Gastroesophageal sphincter (tissue), 4 donors: ENCODE results near the gene GABPB1. TPM values are rescaled to one million over a fixed set of nuclear protein-coding genes. Genes with fewer than 3 reads are reported as not detected.

Experiments
- ATAC-seq: fragments of 150-250 bp; one replicate; pipeline ENCODE4 v1.9.1; 2016; ENCODE audit warnings: mild to moderate bottlenecking, moderate library complexity
- H3K27ac ChIP-seq, 4 donors: fragments of 200-600 bp; sonication (generic) in 3 of 4; 1 replicate in 3 of 4; 2 replicates in 1 of 4; pipeline ENCODE4 v1.5.1; 2016 to 2019
- H3K27me3 ChIP-seq: fragments of 200-600 bp; sonication (generic); one replicate; pipeline ENCODE4 v1.5.1; 2019
- H3K36me3 ChIP-seq, 2 donors: fragments of 200-600 bp; sonication (generic); one replicate each; pipeline ENCODE4 v1.5.1; 2019; ENCODE audit warnings: control low read depth in 1 of 2
- H3K4me1 ChIP-seq, 3 donors: fragments of 200-600 bp; sonication (generic); 1 replicate in 2 of 3; 2 replicates in 1 of 3; pipeline ENCODE4 v1.5.1; 2016 to 2019; ENCODE audit warnings: control low read depth in 2 of 3
- H3K4me3 ChIP-seq, 2 donors: fragments of 200-600 bp; sonication (generic); one replicate each; pipeline ENCODE4 v1.5.1; 2019; ENCODE audit warnings: mild to moderate bottlenecking in 1 of 2, moderate library complexity in 1 of 2
- H3K9me3 ChIP-seq, 3 donors: fragments of 200-600 bp; sonication (generic); one replicate each; pipeline ENCODE4 v1.5.1; 2017 to 2019; ENCODE audit warnings: control low read depth in 2 of 3
- EP300 ChIP-seq: sonication (generic); formaldehyde crosslinking; IDR thresholded peaks from one replicate; pipeline ENCODE4 v1.6.1; 2017; ENCODE audit warnings: antibody characterized with exemption, mild to moderate bottlenecking
- POLR2A ChIP-seq, 2 donors: fragments of 450-650 bp; IDR thresholded peaks; one replicate each; pipeline ENCODE4 v1.6.1; 2017; ENCODE audit warnings: antibody characterized with exemption in 2 of 2, mild to moderate bottlenecking in 2 of 2, moderate library complexity in 1 of 2
- POLR2AphosphoS5 ChIP-seq: sonication (generic); formaldehyde crosslinking; IDR thresholded peaks from one replicate; pipeline ENCODE4 v1.6.1; 2017; ENCODE audit warnings: antibody characterized with exemption
- WGBS, 2 donors: methylation state at CpG; one replicate each; pipeline ENCODE4 v1.1.5; 2018; ENCODE audit warnings: low coverage in 1 of 2; 5-methylcytosine and 5-hydroxymethylcytosine counted together
- total RNA-seq, 4 donors: library from RNA; depleted of rRNA; stranded (reverse); fragments of >200 nt; gene quantifications; one replicate each; pipeline ENCODE4 v1.1.0, GENCODE V29; 2016
- TF ChIP-seq, protein P1 (sequence below), 4 experiments: fragments of 200-600 bp in 2 of 4; fragments of 450-650 bp in 2 of 4; sonication (generic) in 1 of 4; IDR thresholded peaks; one replicate each; pipeline ENCODE4 v1.5.1; 2017 to 2019; ENCODE audit warnings: antibody characterized with exemption in 4 of 4, mild to moderate bottlenecking in 2 of 4, moderate library complexity in 2 of 4

Gene GABPB1
- total RNA-seq, 4 donors from 2014 or later, result 15.8 to 26.1 (median 17.8) TPM

DNA sequence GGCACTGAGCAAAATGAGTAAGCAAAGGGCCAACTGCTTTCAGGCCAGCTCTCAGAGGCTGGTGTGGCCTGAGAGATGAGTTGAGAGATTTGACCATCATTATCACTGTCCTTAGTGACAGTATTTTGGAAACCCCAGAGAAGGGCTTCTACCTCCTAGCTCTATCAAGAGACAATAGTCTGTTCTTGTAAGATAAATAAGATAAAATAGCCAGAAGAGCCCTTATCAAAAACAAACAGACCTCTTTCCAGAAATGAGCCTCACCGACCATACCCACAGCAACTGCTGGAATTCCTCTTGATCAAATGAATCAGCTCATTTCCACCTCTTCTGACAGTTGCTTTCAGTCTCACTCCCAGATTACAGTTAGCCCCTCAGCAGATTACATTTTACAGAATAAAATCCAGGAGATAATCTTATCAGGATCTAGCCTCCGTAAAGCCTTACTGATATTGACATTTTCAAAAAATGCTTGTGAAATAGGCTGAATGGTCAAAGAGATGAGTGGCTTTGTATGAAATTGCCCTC lies 94.0 kb downstream of the GABPB1 start:
- no peaks in the 10 kb centered on the region for H3K36me3 ChIP-seq
- no peak overlapping the region for H3K4me3 ChIP-seq
- TF ChIP-seq POLR2AphosphoS5 (no peak), POLR2A (IDR thresholded peaks at IDR 0.05) (no peak)
- no peaks in the 10 kb centered on the region for H3K4me1 ChIP-seq
- no peak overlapping the region for H3K27ac ChIP-seq
- H3K9me3 ChIP-seq, result no peaks in the 10 kb centered on the region
- peaks cover 9% of the 10 kb centered on the region for H3K27me3 ChIP-seq
- ATAC-seq, result no peak
- 80 to 94% methylated on average over 2 of the region's 2 CpGs for WGBS, 2 donors

DNA sequence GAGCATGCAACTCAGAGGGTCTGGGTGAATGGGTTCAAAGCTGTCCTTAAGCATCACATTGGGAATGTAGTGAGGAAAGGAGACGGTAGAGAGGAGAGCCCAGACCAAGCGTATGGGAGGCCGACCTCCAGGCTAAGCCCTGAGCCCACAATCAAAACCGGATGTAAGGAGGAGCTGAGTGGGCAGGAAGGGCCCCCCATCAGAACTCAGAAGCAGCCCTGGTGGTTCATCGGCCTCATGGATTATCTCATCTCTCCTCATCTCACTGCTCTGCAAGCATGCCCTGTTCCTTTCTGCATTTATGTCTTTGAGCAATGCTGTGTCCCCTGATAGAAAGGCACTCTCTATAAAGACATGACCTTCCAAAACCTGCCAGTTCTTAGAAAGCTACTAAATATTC lies 95.7 kb downstream of the GABPB1 start:
- no peak overlapping the region for H3K27ac ChIP-seq
- H3K27me3 ChIP-seq, result no peaks in the 10 kb centered on the region
- no peak for TF ChIP-seq POLR2A (IDR thresholded peaks at IDR 0.05)
- TF ChIP-seq POLR2AphosphoS5, result no peak
- no peak for TF ChIP-seq EP300
- TF ChIP-seq, protein P1, sequence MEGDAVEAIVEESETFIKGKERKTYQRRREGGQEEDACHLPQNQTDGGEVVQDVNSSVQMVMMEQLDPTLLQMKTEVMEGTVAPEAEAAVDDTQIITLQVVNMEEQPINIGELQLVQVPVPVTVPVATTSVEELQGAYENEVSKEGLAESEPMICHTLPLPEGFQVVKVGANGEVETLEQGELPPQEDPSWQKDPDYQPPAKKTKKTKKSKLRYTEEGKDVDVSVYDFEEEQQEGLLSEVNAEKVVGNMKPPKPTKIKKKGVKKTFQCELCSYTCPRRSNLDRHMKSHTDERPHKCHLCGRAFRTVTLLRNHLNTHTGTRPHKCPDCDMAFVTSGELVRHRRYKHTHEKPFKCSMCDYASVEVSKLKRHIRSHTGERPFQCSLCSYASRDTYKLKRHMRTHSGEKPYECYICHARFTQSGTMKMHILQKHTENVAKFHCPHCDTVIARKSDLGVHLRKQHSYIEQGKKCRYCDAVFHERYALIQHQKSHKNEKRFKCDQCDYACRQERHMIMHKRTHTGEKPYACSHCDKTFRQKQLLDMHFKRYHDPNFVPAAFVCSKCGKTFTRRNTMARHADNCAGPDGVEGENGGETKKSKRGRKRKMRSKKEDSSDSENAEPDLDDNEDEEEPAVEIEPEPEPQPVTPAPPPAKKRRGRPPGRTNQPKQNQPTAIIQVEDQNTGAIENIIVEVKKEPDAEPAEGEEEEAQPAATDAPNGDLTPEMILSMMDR (IDR thresholded peaks at IDR 0.05), result no peak
- ATAC-seq, result no peak
- H3K4me1 ChIP-seq, result no peaks in the 10 kb centered on the region
- H3K36me3 ChIP-seq, result no peaks in the 10 kb centered on the region
- WGBS, 2 donors, result 82 to 89% methylated on average over 1 to 5 of the region's 5 CpGs
- no peak overlapping the region for H3K4me3 ChIP-seq
- H3K9me3 ChIP-seq, result no peaks in the 10 kb centered on the region

DNA sequence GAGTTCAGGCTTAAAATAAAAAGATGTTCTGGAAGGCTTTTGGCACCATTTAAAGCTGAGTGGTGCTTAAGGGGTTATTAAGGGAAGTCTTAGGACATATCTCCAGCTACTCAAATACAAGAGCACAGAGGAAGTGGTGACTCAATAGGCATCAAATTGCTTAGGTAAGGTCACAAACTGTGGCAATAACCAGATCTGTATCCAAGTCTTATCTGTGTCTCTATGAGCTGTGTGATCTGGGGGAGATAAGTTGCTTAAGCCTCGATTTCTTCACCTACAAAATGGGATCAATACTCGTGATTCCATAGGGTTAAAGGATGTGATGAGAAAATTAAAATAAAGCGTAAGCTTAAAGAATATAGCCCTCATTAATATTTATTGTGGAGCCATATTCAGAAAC lies 97.1 kb downstream of the GABPB1 start:
- TF ChIP-seq EP300 (no peak), POLR2A (IDR thresholded peaks at IDR 0.05) (no peak), POLR2AphosphoS5 (no peak)
- TF ChIP-seq, protein P1 (IDR thresholded peaks at IDR 0.05), result no peak
- Histone ChIP-seq H3K27ac (no peak overlapping the region), H3K27me3 (no peaks in the 10 kb centered on the region), H3K4me1 (no peaks in the 10 kb centered on the region), H3K36me3 (no peaks in the 10 kb centered on the region), H3K9me3 (no peaks in the 10 kb centered on the region), H3K4me3 (no peak overlapping the region)
- WGBS, 2 donors, result 80 to 83% methylated on average over 3 of the region's 3 CpGs
- ATAC-seq, result no peak

DNA sequence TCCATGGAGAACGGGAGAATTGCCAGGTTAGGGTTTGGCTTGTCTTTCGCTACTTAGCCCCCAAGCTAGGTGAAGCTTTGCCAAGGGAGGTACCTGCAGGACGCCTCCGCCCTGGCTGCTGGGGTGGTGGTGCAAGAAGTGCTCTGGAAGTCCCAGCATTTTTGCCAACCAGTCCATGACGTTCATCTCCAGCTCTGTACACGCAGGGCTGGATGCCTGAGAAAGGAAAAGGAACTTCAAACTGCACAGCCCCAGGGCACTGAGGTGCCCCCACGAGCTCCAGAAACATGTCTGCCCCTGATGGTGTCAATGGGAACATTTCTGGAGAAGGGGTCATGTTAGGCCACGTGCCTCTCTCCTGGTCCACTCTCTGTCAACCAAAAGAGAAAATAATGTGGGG lies 97.7 kb downstream of the GABPB1 start:
- Histone ChIP-seq H3K4me3 (no peak overlapping the region), H3K4me1 (no peaks in the 10 kb centered on the region), H3K9me3 (no peaks in the 10 kb centered on the region), H3K27me3 (peaks cover 5% of the 10 kb centered on the region), H3K36me3 (no peaks in the 10 kb centered on the region), H3K27ac (no peak overlapping the region)
- WGBS, 2 donors, result 79 to 100% methylated on average over 2 of the region's 8 CpGs
- no peak for ATAC-seq
- TF ChIP-seq, protein P1 (IDR thresholded peaks at IDR 0.05), result no peak
- TF ChIP-seq POLR2A (IDR thresholded peaks at IDR 0.05), result no peak
- TF ChIP-seq POLR2AphosphoS5, result no peak
- no peak for TF ChIP-seq EP300

DNA sequence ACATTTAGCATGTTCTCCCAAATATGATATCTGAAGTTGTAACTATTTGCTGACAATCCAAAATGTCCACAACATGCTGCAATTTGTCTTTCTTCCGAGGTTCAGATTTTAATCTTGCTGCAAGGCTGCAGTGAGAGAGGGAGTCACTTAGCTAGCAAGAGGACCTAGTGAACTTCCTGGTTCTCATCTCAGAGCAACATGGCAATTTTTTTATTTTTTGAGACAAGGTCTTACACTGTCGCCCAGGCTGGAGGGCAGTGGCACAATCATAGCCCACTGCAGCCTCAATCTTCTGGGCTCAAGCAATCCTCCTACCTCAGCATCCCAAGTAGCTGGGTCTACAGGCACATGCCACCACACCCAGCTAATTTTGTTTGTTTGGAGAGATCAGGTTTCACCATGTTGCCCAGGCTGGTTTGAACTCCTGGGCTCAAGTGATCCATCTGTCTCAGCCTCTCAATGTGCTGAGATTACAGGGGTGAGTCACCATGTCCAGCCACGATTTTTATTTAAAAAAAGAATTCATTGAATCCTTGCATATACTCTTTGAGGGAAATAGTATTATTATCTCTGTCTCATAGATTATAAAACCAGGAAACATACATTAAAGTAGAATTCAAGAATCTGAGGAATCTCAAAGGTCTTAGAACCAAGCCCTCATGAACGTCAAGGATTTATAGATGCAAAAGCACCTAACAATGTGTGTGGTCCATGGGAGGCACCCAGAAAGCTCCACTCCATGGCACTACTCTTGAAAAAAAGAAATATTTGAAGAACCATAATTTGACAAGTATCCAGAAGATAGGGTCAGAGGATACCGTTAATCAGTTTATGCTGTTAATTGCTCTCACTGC lies 98.6 kb downstream of the GABPB1 start:
- H3K4me3 ChIP-seq, result no peak overlapping the region
- no peaks in the 10 kb centered on the region for H3K4me1 ChIP-seq
- H3K9me3 ChIP-seq, result no peaks in the 10 kb centered on the region
- ATAC-seq, result no peak
- peaks cover 12% of the 10 kb centered on the region for H3K27me3 ChIP-seq
- H3K36me3 ChIP-seq, result no peaks in the 10 kb centered on the region
- TF ChIP-seq, protein P1 (IDR thresholded peaks at IDR 0.05), result no peak
- TF ChIP-seq EP300 (no peak), POLR2A (IDR thresholded peaks at IDR 0.05) (no peak), POLR2AphosphoS5 (no peak)
- no peak overlapping the region for H3K27ac ChIP-seq
- 51 to 59% methylated on average over 4 to 5 of the region's 5 CpGs for WGBS, 2 donors
